ENCODE measurements around the gene LXN. TPM values are rescaled to one million over a fixed set of nuclear protein-coding genes. Genes with fewer than 3 reads are reported as not detected.

The LXN gene
- total and polyA plus RNA-seq, 2 of the 4 experiments (the other 2 are of a cell fraction), result 93.6 to 155 TPM

GRCh38 chr3:158679547-158680000, 7.1 kb upstream of the LXN start:
- no peak overlapping the region for H4K5ac ChIP-seq (ENCODE audit: low read depth, low read length)
- no CpG with 5 or more reads among the region's 1 CpG for WGBS, 2 experiments (ENCODE audit: extremely low coverage in 2 of 2, insufficient read length in 1 of 2)

More at GRCh38 chr3:158679547-158680000, 7.1 kb upstream of the LXN start:
- H3K4me1 ChIP-seq (ENCODE audit: control insufficient read depth, insufficient read depth, low read length), result peaks cover 3% of the 10 kb centered on the region
- H3K18ac ChIP-seq (ENCODE audit: low read depth, low read length), result 0 out of 2 replicates have a peak overlapping the region, but pooled peaks have one; percentile 60
- no peak overlapping the region for H2AK5ac ChIP-seq (ENCODE audit: low read depth, low read length)
- no peak overlapping the region for H3K23ac ChIP-seq (ENCODE audit: low read depth, low read length)
- H3K79me1 ChIP-seq (ENCODE audit: low read depth in 1 of 2, low read length in 2 of 2), result peaks cover 5 to 14% of the 10 kb centered on the region in 2 experiments
- H2AFZ ChIP-seq (replicated peaks; ENCODE audit: low read length, poor library complexity), result no peak overlapping the region
- TF ChIP-seq RFX5 (IDR thresholded peaks at IDR 0.05; ENCODE audit: low read depth, low read length) (no peak), CTCF (conservative IDR thresholded peaks at IDR 0.05; ENCODE audit: low read depth, low read length) (no peak), BHLHE40 (IDR thresholded peaks at IDR 0.05; ENCODE audit: low read depth, low read length) (no peak), MAFK (IDR thresholded peaks at IDR 0.05; ENCODE audit: low read depth, low read length) (peak; percentile 68), RCOR1 (IDR thresholded peaks at IDR 0.05; ENCODE audit: insufficient replicate concordance, low read length) (no peak), FOS (IDR thresholded peaks at IDR 0.05; ENCODE audit: low read depth, low read length) (peak; percentile 48; the same call in 1 of the 2 replicates)
- H3K9me3 ChIP-seq (ENCODE audit: control insufficient read depth, insufficient read depth, low read length), result no peaks in the 10 kb centered on the region
- ATAC-seq (ENCODE audit: low read depth) (peak; percentile 38; the same call in 1 of the 2 replicates), DNase-seq (peak; percentile 63)
- no peak overlapping the region for H3K27ac ChIP-seq (ENCODE audit: insufficient read depth, low read length)
- H2AK9ac ChIP-seq (replicated peaks; ENCODE audit: low read depth, low read length, poor library complexity), result no peak overlapping the region
- H2BK15ac ChIP-seq (ENCODE audit: low read depth, low read length), result no peak overlapping the region
- peak overlapping the region; percentile 60 for H2BK5ac ChIP-seq (ENCODE audit: low read depth, low read length, poor library complexity, severe bottlenecking)
- no peaks in the 10 kb centered on the region for H3K27me3 ChIP-seq (ENCODE audit: control insufficient read depth, insufficient read depth, low read length)
- no peak overlapping the region for H4K91ac ChIP-seq (ENCODE audit: insufficient read depth, low read depth, low read length)
- no peak overlapping the region for H2BK20ac ChIP-seq (ENCODE audit: low read depth, low read length)
- H3K9ac ChIP-seq (ENCODE audit: low read depth, low read length), result no peak overlapping the region
- no peak overlapping the region for H3K4ac ChIP-seq (ENCODE audit: low read depth, low read length)
- H3K14ac ChIP-seq (replicated peaks; ENCODE audit: low read depth, low read length), result no peak overlapping the region
- no TSS peak for BruUV-seq (replicated peaks)
- H3K9me1 ChIP-seq (ENCODE audit: insufficient read depth, low read length), result peaks cover 7% of the 10 kb centered on the region
- in situ Hi-C loops (cut with MboI; ENCODE audit: low sequenced_read_pairs), result no loop called here
- H3K36me3 ChIP-seq (ENCODE audit: control insufficient read depth, insufficient read depth, low read length), result no peaks in the 10 kb centered on the region
- H3K56ac ChIP-seq (ENCODE audit: extremely low read depth, insufficient read depth, low read length), result no peak overlapping the region
- no peaks in the 10 kb centered on the region for H4K20me1 ChIP-seq (ENCODE audit: insufficient read depth, low read length)
- no peak overlapping the region for H3K4me3 ChIP-seq (ENCODE audit: insufficient read depth, low read depth, low read length)
- no peak overlapping the region; a peak in 1 of 4 replicates for H4K8ac ChIP-seq (ENCODE audit: low read depth in 2 of 2, low read length in 2 of 2)
- dilution Hi-C loops (cut with HindIII; ENCODE audit: low sequenced_read_pairs, unreplicated experiment), result no loop called here
- no peak overlapping the region; the same call in 1 of the 2 replicates for H3K4me2 ChIP-seq (ENCODE audit: low read depth, low read length)
- no peak overlapping the region for H2BK120ac ChIP-seq (ENCODE audit: low read depth, low read length)
- intact Hi-C loops (cut with micrococcal nuclease), result no loop called here
- POLR2A ChIA-PET (ENCODE audit: unreplicated experiment), result no interaction called here
- CTCF ChIA-PET, result interaction anchor here (0.5 to 2.2 kb wide), 5 partner anchors 8 to 110 kb away, joined by 3 to 8 read pairs (median 3); no protein-coding TSS in a partner anchor

All from IMR-90 (cell line).